Effector CD8-positive, alpha-beta T cell (primary cell): ENCODE measurements around the gene LILRB3.
"Not testable (repeated sequence)": the region's sequence is repeated elsewhere in the genome, so short reads cannot be mapped to it uniquely, and the experiment has no call there.

Source experiments
- DNase-seq: peaks from one replicate; lab custom pipeline; 2025; lab: John Stamatoyannopoulos, UW

The LILRB3 gene

DNA sequence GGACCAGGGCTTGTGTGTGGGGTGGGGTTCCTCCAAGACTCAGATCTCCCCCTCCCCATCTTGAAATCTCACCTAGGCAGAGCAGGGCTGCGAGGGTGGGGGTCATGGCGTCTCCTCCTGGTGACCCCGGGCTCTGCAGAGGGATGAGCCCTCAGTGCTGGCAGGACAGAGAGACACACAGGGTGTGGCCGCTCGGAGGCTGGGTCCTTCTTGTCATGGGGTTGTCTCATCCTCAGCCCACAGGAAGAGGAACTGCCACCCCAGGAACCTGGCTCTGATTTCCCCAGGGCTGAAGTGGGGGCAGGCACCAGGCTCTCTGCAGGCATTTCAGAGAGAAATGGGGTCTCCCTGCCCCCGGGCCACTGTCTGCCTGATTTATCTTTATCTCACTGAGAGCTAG, 19.8 kb upstream of the LILRB3 start, which contains the start of gene LILRA6:
Gene LILRA6 (minus strand): TSS at position 145 of the 400 bp plus-strand sequence.
- DNase-seq, result not testable (repeated sequence)

DNA sequence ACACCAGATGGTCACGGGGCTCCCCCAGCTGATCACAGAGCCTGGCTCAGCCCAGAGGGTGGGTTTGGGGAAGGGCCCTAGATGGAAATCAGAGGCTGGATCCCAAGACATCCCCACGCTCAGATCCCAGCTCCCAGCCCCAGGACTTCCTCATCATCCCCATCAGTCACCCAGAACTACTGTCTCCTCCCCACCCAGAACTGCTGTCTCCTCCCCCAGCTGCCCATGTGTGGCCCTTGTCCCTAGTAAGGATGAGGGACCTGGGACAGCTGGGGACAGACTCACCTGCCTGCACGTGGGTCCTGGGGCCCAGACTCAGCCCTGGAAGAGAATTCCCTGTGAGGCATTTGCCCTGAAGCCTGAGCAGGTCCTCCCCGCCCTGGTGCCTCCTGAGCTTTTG, 19.4 kb upstream of the LILRB3 start:
- DNase-seq, result not testable (repeated sequence)

DNA sequence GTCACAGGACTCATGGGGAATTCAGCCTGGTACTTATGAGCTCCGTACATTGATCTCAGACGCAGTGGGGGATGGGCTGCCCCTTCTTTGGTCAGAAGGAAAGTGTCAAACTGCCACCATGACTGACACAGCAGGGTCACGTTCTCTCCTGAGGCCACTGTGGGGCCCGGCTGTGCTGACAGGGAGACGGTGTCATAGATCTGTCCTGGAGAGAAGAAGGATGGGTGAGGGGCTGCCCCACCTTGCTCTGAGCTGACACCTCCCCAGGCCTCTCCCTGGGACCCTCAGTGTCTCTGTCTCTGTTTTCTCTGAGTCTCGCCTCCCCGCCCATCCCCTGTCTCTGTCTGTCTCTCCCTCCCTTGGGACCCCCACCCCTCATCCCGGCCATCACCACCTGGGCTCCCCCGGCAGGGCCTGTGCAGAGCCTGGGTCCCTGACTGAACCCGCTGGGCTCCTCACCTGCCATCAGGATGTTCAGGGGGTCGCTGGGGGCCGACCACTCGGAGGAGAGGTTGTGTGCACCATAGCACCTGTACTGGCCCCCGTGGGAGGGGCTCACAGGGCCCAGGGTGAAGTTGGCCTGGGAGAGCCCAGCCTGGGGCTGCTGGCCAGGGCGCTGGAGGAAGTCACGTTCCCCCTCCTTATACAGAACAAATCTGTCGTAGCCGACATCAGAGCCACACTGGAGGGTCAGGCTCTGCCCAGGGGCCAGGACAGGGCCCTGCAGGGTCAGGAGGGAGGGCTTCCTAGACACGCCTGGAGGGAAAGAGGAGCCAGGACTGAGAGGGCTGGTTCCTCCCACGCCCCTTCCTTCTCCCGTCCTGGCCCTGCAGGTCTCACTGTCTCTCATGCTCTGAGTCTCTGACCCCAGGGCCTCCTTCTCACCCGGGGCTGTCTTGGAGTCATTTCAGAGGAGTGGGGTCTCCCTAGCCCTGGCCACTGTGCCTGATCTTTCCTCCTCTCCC, 17.8 kb upstream of the LILRB3 start:
- DNase-seq, result not testable (repeated sequence)

DNA sequence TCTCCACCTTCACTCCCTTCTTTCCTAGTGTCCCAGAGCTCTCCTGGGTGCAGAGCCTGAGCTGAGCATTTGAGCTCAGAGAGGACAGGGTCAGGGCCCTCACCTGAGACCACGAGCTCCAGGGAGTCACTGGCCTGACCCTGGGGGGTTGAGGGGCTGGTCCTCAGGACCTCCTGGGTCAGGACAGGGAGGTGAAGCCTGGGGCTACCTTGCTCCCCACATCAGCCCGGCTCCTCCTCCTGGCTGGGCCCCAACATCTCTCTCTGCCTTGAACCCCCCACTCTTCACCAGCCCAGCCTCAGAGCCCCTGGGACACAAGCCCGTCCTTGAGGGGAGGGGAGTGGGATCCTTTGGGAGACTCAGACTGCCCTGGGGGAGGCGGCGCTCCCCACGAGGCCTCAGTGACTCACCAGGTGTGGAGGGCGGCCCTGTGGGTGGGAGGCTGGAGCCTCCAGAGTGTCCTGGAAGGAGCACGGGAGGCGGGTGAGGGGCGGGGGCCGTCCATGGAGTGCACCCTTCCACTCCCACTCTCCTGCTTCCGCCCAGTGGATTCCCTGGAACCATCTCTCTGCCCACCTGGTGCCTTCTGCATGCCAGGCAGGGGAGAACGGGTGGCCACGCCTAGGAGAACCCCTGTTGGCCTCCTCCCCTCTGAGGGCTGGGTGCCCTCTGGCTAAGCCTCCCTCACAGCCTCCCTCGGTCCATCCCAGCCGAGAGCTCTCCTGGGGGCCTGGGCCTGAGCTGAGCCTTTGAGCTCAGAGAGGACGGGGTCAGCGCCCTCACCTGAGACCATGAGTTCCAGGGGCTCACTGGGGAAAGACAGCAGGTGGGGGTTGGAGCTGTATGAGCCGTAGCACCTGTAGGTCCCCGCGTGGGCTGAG, 16.9 kb upstream of the LILRB3 start:
- not testable (repeated sequence) for DNase-seq

DNA sequence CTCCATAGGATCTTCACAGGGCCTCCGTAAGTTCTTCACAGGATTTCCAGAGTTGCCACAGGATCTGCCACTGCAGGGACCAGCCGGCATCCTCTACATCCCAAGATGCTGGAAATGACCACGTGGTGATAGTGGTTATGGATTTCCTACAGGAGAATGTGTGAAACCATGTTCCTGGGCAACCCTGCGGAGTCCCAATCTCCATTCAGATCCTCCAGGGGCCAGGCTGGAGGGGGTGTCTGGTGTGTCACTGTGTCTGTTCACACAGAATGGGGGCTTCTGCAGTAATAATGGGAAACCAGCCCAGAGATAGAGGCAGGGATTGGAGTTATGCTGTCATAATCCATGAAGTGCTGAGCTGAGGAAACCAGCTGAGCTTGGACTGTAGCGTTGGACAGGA, 11.1 kb upstream of the LILRB3 start:
- DNase-seq, result no peak

DNA sequence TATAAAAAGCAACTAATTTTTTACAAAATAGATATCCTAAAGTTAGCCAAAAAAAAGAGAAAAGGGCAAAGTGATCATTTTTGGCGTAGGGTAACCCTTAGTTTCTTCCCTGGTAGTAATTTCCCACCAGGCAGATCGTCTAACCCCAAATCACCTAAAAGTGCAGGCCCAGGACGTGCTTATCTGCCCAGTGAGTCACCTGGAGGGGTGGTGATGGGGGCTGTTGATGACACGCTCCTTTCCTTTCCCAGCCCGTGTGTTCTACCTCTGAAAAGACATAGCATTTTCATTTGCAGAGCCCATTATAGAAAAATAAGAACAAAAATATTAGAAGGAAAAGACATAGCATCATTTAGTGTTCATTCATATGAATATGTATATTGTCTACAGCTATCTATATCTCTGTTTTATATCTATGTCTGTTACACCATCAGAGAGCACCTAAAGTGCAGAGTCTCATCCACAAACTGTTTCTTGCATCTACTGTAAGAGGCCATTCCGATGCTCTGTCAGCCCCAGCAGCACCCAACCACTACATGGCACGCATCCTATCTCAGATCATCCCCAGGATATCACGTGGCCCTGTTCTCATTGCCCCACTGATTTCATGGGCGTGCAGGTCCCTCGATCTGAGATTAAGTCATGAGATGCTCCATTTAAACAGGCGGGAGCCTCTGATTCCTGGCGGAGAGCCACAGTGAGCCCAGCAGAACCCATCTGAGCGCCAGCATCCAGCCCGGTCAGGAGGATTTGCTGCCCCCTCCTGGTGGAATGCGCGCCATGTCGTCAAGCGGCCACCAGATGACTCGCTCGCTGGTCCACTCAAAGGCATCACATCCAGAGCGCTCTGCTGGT, 8.5 kb upstream of the LILRB3 start:
- peak; percentile 70 for DNase-seq

DNA sequence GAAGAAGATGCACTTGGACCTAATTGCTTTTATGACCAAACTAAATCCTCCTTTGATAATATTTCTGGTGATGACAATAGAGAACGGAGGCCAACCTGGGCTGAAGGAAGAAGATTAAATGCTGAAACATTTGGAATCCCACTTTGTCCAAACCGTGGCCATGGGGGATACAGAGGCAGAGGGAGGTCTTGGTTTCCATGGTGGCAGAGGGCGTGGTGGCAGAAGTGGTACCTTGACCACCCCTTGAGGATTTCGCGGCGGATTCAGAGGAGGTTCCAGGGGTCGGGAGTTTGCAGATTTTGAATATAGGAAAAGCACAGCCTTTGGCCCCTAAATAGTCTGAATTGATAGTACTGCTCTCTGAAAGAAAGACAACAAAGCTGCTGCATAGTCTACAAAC, 7.2 kb upstream of the LILRB3 start:
- no peak for DNase-seq

DNA sequence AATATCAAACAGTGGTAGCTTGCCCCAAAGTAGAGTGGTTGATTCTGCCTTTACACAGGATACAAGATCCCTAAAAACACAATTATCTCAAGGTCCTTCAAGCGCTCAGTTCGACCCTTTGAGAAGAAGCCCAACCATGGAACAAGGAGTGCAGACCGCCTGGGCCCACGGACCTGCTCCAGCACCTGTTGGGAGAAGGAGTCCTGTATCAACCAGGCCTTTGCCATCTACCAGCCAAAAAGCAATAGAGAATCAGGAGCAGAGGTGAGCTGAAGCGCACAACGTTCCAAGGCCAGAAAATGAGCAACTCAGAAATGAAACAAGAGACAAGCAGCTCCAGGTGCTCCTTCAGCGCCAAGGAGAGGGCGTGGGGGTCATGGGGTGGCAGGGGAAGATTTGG, 6.3 kb upstream of the LILRB3 start:
- DNase-seq, result no peak

DNA sequence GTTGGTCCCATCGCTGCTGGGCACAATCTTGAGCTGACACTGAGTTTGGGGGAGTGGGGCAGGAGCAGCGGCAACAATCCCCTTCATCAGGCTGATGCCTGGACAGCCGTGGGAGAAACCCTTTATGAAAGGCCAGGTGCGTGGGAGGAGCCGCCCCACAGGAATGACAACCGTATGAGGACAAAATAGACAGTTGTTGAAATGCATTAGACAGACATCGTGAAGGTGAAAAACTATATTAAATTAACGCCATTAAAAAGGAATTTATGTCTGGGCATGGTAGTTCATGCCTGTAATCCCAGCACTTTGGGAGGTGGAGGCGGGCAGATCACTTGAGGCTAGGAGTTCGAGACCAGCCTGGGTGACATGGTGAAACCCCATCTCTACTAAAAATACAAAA, 1.8 kb upstream of the LILRB3 start:
- not testable (repeated sequence) for DNase-seq

DNA sequence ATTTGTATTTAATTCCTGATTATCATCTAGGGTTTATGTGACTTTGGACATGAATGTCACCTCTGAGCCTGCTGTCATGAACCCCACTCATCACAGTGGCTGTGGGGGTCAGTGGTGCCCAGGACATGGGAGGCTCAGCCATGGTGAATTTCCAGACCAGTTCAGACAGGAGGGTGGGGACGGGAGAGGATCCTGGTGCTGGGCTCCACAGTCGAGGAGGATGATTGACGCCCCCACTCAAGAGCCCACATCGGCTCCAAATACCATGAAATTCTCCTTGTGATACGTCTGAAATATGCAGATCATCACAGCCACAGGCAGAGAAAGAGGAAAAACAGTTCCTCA, 1.1 kb upstream of the LILRB3 start:
- DNase-seq, result not testable (repeated sequence)

DNA sequence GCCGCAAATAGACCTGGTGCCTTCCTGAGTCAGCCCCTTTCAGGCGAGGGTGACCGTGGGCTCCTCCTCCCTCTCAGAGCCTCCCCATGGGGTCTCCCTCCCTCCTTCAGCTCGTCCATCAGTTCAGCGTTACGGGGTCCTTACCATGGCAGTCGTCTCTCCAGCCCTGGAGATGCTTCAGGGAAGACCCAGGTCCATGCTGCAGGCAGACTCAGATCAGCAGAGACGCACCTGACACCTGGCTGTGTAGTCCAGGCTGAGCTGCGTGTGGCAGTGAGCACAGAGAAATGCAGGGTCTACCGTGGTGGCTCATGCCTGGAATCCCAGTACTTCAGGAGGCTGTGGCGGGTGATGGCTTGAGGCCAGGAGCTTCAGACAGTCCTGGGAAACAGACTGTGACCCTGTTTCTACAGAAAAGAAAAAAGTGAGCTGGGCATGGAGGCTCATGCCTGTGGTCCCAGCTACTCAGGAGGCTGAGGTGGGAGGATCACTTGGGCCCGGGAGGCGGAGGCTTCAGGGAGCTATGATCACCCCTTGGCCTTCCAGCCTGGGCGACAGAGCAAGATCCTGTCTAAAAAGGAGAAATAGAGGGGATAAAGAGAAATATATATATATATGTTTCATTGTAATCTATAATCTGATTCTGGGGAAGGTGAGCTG, 600 bp upstream of the LILRB3 start:
- not testable (repeated sequence) for DNase-seq

DNA sequence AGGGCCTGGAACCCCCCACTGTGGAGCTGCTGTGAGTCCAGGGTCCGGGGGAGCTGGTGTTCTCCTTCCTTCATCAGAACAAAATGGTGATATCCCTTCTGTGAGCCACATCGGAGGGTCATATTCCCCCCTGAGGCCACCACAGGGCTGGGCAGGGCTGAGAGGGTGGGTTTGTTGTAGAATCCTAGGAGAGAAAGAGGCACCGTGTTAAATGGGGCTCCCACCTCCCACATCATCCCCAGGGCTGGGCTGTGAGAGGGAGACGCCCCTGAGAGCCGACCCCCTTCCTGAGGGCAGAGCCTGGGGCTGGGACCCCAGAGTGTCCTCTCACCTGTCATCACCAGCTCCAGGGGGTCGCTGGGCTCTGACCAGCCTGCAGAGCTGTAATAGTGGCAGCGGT, 860 bp downstream of the LILRB3 start:
- not testable (repeated sequence) for DNase-seq

DNA sequence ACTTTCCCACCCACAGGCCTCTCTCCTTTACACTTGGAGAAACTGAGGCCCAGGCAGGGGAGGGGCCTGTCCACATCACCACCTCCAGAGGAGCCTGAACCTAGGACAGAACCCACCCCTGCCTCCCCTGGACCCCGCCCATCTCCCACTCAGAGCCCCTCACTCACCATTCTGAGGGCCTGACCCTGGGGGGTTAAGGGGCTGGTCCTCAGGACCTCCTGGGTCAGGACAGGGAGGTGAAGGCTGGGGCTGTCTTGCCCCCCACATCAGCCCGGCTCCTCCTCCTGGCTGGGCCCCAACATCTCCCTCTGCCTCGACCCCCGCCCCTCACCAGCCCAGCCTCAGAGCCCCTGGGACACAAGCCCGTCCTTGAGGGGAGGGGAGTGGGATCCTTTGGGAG, 3.1 kb downstream of the LILRB3 start:
- DNase-seq, result not testable (repeated sequence)

DNA sequence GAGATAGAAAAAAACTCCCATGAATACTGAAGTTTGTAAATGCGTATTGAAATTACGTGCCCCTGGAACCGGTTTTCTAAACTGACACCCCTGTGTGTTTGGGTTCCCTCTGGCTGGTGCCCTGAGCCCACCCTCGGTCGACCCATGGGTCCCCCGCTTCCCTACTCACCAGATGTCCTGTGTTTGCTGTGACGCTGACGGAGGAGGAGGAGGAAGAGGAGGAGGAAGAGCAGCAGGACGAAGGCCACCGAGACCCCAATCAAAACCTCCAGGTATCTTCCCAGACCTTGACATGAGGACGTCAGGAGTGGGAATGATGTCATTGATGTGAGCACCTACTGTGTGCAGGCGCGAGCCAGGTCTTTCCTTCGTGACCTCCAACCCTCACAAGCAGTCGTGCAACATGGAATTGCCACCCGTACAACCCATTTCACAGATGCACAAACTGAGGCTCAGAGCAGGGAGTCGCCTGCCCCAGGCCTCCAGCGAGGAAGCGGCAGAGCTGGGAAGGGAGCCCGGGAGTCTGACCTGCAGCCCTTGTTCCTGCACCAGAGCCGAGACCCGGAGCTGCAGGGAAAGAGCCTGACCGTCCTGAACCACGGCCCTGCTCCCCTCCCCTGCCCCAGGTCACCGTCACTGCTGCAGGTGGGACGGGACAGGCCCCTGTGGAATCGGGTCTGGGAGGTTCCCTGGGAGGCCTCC, 3.7 kb downstream of the LILRB3 start:
- DNase-seq, result no peak

DNA sequence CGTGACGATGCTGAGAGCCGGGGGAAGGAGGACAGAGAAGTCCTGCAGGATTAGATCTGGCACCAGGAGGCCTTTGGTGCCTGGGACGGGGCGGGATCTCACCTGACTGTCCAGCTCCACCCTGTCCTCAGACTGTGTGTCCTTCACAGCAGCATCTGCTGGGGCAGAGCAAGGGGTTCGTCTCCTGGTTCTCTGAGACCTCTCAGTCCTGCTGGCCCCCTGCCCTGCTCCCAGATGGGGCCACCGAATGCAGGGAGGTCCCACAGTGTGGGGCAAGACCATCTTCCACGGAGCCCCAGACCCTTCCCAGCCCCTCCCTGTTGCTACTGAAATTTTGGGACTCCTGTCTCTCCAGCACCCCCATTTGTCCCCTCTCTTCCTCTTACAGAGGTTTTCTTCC, 4.5 kb downstream of the LILRB3 start:
- no peak for DNase-seq

DNA sequence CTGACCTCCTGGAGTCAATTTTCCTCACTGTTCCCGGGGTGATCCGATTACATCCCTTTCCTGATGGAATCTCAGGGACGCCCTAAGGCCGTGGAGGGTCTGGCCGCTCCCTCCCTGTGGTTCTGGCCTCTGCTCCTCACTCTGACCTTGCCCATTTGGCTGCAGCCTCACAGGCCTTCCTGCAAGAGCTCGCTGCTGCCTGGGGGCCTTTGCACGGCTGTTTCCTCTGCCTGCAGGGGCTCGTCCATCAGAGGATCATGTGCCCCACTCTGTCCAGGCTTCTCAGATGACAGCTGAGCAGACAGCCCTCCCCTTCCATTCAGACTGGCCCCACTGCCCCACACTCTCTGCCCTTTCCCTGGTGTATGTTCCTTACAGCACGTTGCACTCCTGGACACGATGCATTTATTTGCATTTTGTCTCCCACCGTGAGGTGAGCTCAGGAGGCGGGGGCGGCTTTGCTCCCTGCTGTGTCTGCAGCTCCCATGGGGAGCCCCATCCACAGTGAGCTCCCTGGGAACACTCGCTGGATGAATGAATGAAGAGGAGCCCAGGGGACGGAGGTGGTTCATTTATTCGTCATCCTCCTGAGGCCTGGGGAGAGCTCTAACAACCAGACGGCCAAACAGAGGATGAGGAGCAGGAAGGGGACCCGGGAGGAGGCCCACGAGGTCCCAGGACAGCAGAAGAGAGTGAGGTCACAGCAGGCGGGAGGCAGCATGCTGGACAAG, 5.1 kb downstream of the LILRB3 start:
- DNase-seq, result not testable (repeated sequence)

DNA sequence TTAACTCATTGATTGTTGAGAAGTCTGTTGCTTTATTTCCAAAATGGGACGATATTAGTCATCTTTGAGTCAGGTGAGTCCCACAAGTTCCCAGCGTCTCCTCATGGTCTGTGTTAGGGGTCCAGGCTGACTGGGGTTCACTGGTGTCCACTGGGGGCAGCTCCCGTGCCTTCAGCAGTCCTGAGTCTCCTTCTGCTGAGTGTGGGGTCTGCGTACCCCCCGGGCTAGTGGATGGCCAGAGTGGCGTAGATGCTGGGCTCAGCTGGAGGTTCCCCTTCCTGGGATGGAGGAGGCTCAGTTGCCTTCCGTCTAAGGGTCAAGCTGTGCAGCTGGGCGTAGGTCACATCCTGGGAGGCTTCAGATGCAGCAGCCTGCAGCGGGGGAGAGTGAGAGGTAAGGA, 5.9 kb downstream of the LILRB3 start:
- DNase-seq, result no peak

DNA sequence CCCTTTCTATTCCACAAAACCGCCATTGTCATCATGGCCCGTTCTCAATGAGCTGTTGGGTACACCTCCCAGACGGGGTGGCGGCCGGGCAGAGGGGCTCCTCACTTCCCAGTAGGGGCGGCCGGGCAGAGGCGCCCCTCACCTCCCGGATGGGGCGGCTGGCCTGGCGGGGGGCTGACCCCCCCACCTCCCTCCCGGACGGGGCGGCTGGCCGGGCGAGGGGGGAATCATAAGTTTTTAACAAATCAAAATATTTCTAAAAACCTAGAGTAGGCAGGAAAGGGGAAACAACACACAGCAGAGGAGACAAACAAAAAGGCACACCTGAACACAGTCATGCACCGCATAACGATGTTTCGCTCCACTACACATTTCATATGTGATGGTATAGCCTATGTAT, 8.1 kb downstream of the LILRB3 start:
- not testable (repeated sequence) for DNase-seq

DNA sequence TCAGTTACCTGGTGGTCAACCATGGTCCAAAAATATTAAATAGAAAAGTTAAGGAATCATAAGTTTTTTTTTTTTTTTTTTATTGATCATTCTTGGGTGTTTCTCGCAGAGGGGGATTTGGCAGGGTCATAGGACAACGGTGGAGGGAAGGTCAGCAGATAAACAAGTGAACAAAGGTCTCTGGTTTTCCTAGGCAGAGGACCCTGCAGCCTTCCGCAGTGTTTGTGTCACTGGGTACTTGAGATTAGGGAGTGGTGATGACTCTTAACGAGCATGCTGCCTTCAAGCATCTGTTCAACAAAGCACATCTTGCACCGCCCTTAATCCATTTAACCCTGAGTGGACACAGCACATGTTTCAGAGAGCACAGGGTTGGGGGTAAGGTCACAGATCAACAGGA, 8.6 kb downstream of the LILRB3 start:
- DNase-seq, result not testable (repeated sequence)

DNA sequence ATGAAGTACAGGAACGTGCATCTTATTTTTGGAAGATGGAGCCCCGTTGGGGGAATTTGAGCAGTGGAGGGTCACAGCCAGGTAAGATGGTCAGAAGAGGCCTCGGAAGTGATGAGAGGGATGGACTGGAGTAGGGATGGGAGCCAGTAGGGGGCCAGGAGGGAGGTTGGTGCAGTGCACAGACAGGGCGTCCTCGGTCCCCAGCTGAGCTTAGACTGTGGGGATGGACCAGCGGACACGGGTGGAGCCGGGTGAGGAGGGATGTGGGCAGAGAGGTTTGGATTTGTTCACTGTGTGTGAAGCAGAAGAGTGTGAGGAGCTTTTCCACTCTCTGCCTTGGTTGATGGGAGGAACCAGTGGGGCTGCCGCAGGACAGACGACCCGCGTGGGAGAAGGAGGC, 11.6 kb downstream of the LILRB3 start:
- no peak for DNase-seq
